GM21786 (cell line): ENCODE measurements around the gene ADGRD2.

ENCODE experiments used
- ATAC-seq: cut with Tn5 transposase; IDR thresholded peaks from one replicate; pipeline ENCODE4 v1.9.1; 2021; ENCODE audit not compliant: unreplicated experiment

ADGRD2 gene

GRCh38 chr9:124506931-124507879 lies 57.0 kb downstream of the ADGRD2 start, which contains the start of gene NR5A1:
Gene NR5A1 (minus strand): TSS chr9:124507399. CDS start chr9:124503395, 4,004 bp downstream.
- no peak for ATAC-seq

- no peak for ATAC-seq
Observed at GRCh38 chr9:124507880-124508423, 57.7 kb downstream of the ADGRD2 start.

- ATAC-seq: no peak
Observed at GRCh38 chr9:124510650-124511425, 60.6 kb downstream of the ADGRD2 start.

- no peak for ATAC-seq
Observed at GRCh38 chr9:124511426-124511840, 61.2 kb downstream of the ADGRD2 start.

- no peak for ATAC-seq
Observed at GRCh38 chr9:124511891-124512805, 61.9 kb downstream of the ADGRD2 start.

GRCh38 chr9:124512806-124513204 lies 62.6 kb downstream of the ADGRD2 start:
- no peak for ATAC-seq

GRCh38 chr9:124513376-124513994 lies 63.2 kb downstream of the ADGRD2 start:
- no peak for ATAC-seq

- ATAC-seq: no peak
Observed at GRCh38 chr9:124514125-124514524, 63.9 kb downstream of the ADGRD2 start.

GRCh38 chr9:124514874-124515273 lies 64.6 kb downstream of the ADGRD2 start:
- ATAC-seq: no peak

GRCh38 chr9:124517600-124517999 lies 67.3 kb downstream of the ADGRD2 start:
- no peak for ATAC-seq

- ATAC-seq: no peak
Observed at GRCh38 chr9:124518116-124518515, 67.9 kb downstream of the ADGRD2 start.

GRCh38 chr9:124520206-124520596 lies 70.0 kb downstream of the ADGRD2 start:
- no peak for ATAC-seq

GRCh38 chr9:124521142-124521541 lies 70.9 kb downstream of the ADGRD2 start:
- no peak for ATAC-seq

GRCh38 chr9:124522121-124523098 lies 72.2 kb downstream of the ADGRD2 start:
- no peak for ATAC-seq

GRCh38 chr9:124526174-124526573 lies 75.9 kb downstream of the ADGRD2 start:
- ATAC-seq: no peak

GRCh38 chr9:124527781-124528180 lies 77.5 kb downstream of the ADGRD2 start:
- ATAC-seq: no peak
